HepG2 (cell line): ENCODE measurements around the gene HDAC3. TPM values are rescaled to one million over a fixed set of nuclear protein-coding genes. Genes with fewer than 3 reads are reported as not detected.
A peak's percentile ranks its signal among the peaks of the same experiment; 100 is the strongest.

Experiments
- CAMTA2 ChIP-seq: sonication (generic); formaldehyde crosslinking; IDR thresholded peaks from 2 replicates; pipeline ENCODE4 v1.4.0; 2020; ENCODE audit warnings: mild to moderate bottlenecking, missing genetic modification reagents, borderline replicate concordance
- EEA1 ChIP-seq: sonication (generic); formaldehyde crosslinking; IDR thresholded peaks from 2 replicates; pipeline ENCODE4 v1.5.1; 2020; ENCODE audit warnings: mild to moderate bottlenecking, missing genetic modification reagents, borderline replicate concordance
- FOSL2 ChIP-seq: sonication (generic); formaldehyde crosslinking; IDR thresholded peaks from 2 replicates; pipeline ENCODE4 v1.4.0; 2020; ENCODE audit warnings: missing genetic modification reagents
- FOXO1 ChIP-seq: sonication (generic); formaldehyde crosslinking; IDR thresholded peaks from 2 replicates; pipeline ENCODE4 v1.4.0; 2020; ENCODE audit warnings: missing genetic modification reagents
- HMG20B ChIP-seq: conservative IDR thresholded peaks from 2 replicates; pipeline ENCODE4 v1.6.1; 2016; ENCODE audit warnings: missing genetic modification reagents, missing compliant biosample characterization
- HNRNPLL ChIP-seq: fragments of 200-400 bp; formaldehyde crosslinking; IDR thresholded peaks from 2 replicates; pipeline ENCODE4 v1.6.1; 2017; ENCODE audit warnings: mild to moderate bottlenecking, low read depth, low read length; ENCODE audit not compliant: poor library complexity, severe bottlenecking
- NR2F6 ChIP-seq, 2 experiments: IDR thresholded peaks; 2 replicates each; pipeline ENCODE4 v1.6.1; 2016; ENCODE audit warnings: antibody characterized with exemption in 1 of 2, mild to moderate bottlenecking in 1 of 2
- PCBP1 ChIP-seq: fragments of 200-400 bp; formaldehyde crosslinking; IDR thresholded peaks from 2 replicates; pipeline ENCODE4 v1.6.1; 2017; ENCODE audit warnings: mild to moderate bottlenecking, low read depth, low read length, borderline replicate concordance
- SP2 ChIP-seq: sonication (generic); formaldehyde crosslinking; IDR thresholded peaks from 2 replicates; pipeline ENCODE4 v1.5.1; 2020; ENCODE audit warnings: mild to moderate bottlenecking, missing genetic modification reagents
- TEAD2 ChIP-seq: sonication (generic); formaldehyde crosslinking; IDR thresholded peaks from 2 replicates; pipeline ENCODE4 v1.9.0; 2021; ENCODE audit warnings: missing genetic modification reagents
- ZFP36 ChIP-seq: fragments of 150-350 bp; IDR thresholded peaks from 2 replicates; pipeline ENCODE4 v1.6.1; 2018; ENCODE audit warnings: borderline replicate concordance, low read length, low read depth; ENCODE audit not compliant: partially characterized antibody
- ZKSCAN5 ChIP-seq: sonication (generic); formaldehyde crosslinking; IDR thresholded peaks from 2 replicates; pipeline ENCODE4 v1.5.1; 2020; ENCODE audit warnings: mild to moderate bottlenecking, missing genetic modification reagents
- polyA plus RNA-seq, 8 experiments: library from polyadenylated mRNA; depleted of rRNA in 3 of 8; stranded (reverse) in 7 of 8; unstranded in 1 of 8; fragments of >200 nt; fragmentation: Illumina TruSeq in 4 of 8; extraction: Trizol in 4 of 8; gene quantifications; 2 replicates each; pipeline versions ENCODE4 v1.2.1 to v1.2.3, GENCODE V29; 2011 to 2016; ENCODE audit warnings: low read depth in 4 of 8, missing spikeins in 1 of 8, mixed read lengths in 1 of 8; ENCODE audit not compliant: insufficient read depth in 1 of 8
- total RNA-seq, 5 experiments: library from RNA; depleted of rRNA; stranded (reverse); fragments of >200 nt; fragmentation: Illumina TruSeq; extraction: Trizol; gene quantifications; 2 replicates each; pipeline ENCODE4 v1.2.3, GENCODE V29; 2016; ENCODE audit warnings: low read depth in 1 of 5
- TF ChIP-seq, protein P1 (sequence below): sonication (generic); formaldehyde crosslinking; IDR thresholded peaks from 2 replicates; pipeline ENCODE4 v1.9.0; 2022; ENCODE audit warnings: missing genetic modification reagents, mild to moderate bottlenecking, borderline replicate concordance
- TF ChIP-seq, protein P2 (sequence below): sonication (generic); formaldehyde crosslinking; IDR thresholded peaks from 2 replicates; pipeline ENCODE4 v1.5.0; 2020; ENCODE audit warnings: mild to moderate bottlenecking, missing genetic modification reagents, borderline replicate concordance
- TF ChIP-seq, protein P3 (sequence below): sonication (generic); formaldehyde crosslinking; IDR thresholded peaks from 2 replicates; pipeline ENCODE4 v1.8.0; 2022; ENCODE audit warnings: missing genetic modification reagents, low read depth, mild to moderate bottlenecking, borderline replicate concordance
- TF ChIP-seq, protein P4 (sequence below): sonication (generic); formaldehyde crosslinking; IDR thresholded peaks from 2 replicates; pipeline ENCODE4 v1.8.0; 2022; ENCODE audit warnings: missing genetic modification reagents, mild to moderate bottlenecking, borderline replicate concordance
- TF ChIP-seq, protein P5 (sequence below): sonication (generic); formaldehyde crosslinking; IDR thresholded peaks from 2 replicates; pipeline ENCODE4 v1.8.1; 2023; ENCODE audit warnings: mild to moderate bottlenecking, missing genetic modification reagents

The HDAC3 gene
- total and polyA plus RNA-seq, 2 of the 13 experiments (the other 11 are each of a cell fraction or from before 2014, with no cell fraction given) = 84.0 to 94.1 TPM

DNA sequence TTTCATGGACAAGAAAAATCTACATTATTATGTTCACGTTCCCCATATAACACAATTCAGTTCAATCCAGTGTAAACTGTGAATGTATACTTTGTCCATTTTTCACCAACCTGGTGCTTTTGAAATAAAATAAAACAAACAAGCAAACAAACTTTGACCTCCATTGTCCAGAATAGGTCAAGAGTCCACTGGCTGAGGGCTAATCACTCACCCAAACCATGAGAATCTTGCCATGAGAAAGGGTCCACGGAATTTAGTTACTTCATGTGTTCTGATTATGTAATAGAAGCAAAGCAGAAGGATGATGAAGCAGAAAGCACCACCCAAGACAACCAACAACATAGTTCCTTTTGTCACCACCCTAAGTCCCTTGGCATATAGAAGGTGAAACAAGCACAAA lies 46.5 kb downstream of the HDAC3 start (continued):
- no peak for TF ChIP-seq EEA1
- TF ChIP-seq HMG20B (CRISPR knock-in tag) = no peak
- no peak for TF ChIP-seq TEAD2
- TF ChIP-seq, protein P1, sequence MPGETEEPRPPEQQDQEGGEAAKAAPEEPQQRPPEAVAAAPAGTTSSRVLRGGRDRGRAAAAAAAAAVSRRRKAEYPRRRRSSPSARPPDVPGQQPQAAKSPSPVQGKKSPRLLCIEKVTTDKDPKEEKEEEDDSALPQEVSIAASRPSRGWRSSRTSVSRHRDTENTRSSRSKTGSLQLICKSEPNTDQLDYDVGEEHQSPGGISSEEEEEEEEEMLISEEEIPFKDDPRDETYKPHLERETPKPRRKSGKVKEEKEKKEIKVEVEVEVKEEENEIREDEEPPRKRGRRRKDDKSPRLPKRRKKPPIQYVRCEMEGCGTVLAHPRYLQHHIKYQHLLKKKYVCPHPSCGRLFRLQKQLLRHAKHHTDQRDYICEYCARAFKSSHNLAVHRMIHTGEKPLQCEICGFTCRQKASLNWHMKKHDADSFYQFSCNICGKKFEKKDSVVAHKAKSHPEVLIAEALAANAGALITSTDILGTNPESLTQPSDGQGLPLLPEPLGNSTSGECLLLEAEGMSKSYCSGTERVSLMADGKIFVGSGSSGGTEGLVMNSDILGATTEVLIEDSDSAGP (CRISPR knock-in tag) = no peak
- TF ChIP-seq, protein P2, sequence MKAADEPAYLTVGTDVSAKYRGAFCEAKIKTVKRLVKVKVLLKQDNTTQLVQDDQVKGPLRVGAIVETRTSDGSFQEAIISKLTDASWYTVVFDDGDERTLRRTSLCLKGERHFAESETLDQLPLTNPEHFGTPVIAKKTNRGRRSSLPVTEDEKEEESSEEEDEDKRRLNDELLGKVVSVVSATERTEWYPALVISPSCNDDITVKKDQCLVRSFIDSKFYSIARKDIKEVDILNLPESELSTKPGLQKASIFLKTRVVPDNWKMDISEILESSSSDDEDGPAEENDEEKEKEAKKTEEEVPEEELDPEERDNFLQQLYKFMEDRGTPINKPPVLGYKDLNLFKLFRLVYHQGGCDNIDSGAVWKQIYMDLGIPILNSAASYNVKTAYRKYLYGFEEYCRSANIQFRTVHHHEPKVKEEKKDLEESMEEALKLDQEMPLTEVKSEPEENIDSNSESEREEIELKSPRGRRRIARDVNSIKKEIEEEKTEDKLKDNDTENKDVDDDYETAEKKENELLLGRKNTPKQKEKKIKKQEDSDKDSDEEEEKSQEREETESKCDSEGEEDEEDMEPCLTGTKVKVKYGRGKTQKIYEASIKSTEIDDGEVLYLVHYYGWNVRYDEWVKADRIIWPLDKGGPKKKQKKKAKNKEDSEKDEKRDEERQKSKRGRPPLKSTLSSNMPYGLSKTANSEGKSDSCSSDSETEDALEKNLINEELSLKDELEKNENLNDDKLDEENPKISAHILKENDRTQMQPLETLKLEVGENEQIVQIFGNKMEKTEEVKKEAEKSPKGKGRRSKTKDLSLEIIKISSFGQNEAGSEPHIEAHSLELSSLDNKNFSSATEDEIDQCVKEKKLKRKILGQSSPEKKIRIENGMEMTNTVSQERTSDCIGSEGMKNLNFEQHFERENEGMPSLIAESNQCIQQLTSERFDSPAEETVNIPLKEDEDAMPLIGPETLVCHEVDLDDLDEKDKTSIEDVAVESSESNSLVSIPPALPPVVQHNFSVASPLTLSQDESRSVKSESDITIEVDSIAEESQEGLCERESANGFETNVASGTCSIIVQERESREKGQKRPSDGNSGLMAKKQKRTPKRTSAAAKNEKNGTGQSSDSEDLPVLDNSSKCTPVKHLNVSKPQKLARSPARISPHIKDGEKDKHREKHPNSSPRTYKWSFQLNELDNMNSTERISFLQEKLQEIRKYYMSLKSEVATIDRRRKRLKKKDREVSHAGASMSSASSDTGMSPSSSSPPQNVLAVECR (CRISPR knock-in tag) = no peak; the same call in 1 of the 2 replicates
- TF ChIP-seq SP2 (CRISPR knock-in tag) = no peak
- TF ChIP-seq FOSL2 (CRISPR knock-in tag) = peak; percentile 56
- no peak for TF ChIP-seq PCBP1
- TF ChIP-seq ZKSCAN5 (CRISPR knock-in tag) = no peak
- TF ChIP-seq ZFP36 = no peak
- peak; percentile 88 for TF ChIP-seq NR2F6 (IDR thresholded peaks at IDR 0.05)
- TF ChIP-seq NR2F6 (CRISPR knock-in tag; IDR thresholded peaks at IDR 0.05) = peak; percentile 77
- peak; percentile 36; the same call in 1 of the 2 replicates for TF ChIP-seq FOXO1 (CRISPR knock-in tag)
- TF ChIP-seq CAMTA2 (CRISPR knock-in tag) = no peak
- TF ChIP-seq HNRNPLL = no peak
- TF ChIP-seq, protein P3, sequence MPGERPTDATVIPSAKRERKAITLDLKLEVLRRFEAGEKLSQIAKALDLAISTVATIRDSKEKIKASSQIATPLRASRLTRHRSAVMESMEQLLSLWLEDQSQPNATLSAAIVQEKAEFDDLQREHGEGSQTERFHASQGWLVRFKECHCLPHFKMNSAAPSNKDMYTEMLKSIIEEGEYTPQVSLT = no peak
- TF ChIP-seq, protein P4, sequence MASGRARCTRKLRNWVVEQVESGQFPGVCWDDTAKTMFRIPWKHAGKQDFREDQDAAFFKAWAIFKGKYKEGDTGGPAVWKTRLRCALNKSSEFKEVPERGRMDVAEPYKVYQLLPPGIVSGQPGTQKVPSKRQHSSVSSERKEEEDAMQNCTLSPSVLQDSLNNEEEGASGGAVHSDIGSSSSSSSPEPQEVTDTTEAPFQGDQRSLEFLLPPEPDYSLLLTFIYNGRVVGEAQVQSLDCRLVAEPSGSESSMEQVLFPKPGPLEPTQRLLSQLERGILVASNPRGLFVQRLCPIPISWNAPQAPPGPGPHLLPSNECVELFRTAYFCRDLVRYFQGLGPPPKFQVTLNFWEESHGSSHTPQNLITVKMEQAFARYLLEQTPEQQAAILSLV = no peak
- TF ChIP-seq, protein P5, sequence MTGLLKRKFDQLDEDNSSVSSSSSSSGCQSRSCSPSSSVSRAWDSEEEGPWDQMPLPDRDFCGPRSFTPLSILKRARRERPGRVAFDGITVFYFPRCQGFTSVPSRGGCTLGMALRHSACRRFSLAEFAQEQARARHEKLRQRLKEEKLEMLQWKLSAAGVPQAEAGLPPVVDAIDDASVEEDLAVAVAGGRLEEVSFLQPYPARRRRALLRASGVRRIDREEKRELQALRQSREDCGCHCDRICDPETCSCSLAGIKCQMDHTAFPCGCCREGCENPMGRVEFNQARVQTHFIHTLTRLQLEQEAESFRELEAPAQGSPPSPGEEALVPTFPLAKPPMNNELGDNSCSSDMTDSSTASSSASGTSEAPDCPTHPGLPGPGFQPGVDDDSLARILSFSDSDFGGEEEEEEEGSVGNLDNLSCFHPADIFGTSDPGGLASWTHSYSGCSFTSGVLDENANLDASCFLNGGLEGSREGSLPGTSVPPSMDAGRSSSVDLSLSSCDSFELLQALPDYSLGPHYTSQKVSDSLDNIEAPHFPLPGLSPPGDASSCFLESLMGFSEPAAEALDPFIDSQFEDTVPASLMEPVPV (CRISPR knock-in tag) = no peak
